Right kidney (tissue), 1 donor: ENCODE measurements around the gene YBX3.

Source experiments
- DNase-seq: peaks from one replicate; pipeline ENCODE4 v3.0.0-alpha.2; 2016

The YBX3 gene

DNA sequence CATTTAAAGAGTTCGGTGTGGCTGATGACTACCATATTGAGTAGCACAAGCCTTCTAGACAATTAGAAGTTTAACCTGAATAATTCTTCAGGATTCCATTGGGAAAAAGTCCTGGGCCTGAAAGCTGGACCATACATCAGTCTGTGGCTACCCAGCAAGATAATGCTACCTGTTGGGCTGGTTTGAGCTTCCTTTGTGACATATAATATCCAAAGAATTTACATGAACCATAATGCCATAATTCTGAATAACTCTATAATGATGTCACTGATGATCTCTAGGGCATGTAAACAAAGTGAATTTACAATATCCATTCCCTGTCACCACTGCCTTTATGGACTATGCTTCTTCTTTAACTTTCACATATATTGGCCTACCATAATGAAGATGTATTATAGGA is 3.8 kb upstream of the YBX3 start:
- no peak for DNase-seq

DNA sequence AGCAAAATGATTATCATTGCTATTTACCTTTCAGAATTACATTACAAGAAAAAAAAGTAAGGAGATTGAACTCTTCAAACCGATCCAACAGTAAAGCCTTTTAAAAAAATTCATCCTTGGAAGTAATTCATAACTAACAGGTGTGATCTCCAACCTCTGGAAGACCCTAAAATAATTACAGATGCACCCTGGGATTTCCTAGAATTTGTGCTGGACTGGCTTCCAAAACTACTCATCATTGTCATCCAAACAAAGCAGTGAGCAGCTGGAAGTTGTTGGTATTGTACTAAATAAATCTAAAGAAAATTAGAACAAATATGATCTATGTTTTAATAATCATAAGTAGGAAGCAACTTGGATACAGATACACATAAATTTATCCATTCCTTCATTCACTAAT is 1.9 kb upstream of the YBX3 start:
- DNase-seq: no peak

DNA sequence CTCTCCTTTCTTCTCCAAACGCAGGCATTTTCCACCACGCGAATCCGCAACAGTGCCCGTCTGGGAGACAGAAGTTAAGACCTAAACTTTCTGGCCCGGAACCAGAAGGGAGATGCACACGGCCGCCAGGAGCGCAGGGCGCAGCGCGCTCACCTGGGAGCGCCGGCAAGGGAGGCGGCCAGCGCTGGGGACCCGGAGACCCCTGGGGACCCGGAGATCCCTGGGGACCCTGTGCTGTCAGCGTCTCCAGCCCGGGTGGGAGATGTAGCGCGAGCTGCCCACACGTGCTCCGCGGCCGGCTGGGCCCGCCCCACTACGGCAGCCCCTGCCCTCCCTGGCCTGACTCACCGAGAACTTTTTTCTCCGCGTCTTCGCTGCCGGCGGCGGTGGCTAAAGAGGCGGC is 620 bp downstream of the YBX3 start:
- DNase-seq: no peak

DNA sequence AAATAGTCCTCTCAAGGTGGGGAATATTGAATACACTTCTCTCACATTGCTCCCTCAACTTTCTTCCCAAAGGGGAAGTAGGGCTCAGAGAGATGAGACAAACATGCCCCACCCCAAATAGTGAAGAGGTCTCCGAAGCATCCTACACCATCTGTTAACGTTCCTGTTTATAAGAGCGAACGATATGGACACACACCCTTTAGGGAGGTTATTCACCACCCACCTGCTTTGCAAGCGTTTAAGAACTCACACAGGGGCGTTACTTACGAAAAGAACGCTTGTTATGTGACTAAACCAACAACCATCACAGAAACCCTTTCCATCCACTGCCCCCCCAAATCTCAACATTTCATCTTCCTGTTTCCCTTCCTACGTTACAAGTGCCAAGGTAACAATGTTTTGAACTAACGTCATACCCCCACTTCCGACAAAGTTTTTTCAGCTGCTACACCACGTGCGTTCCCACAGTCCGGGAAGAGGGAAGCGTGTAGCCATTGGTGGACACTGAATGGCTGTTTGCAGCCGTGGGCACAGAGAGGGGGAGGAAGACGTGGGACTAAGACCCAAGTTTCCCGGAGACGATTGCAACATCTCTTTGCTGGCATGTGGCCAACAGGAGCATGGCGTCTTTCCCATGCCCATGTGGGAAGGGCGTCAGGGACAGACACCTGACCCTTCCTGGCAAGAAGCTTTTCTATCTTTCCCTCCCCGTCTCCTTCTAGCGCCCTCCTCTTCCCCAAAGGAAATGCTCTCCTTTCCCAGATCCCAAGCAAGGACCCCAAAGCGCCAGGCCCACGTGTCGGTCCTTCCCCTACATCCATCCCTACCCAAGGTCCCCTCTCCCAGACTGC is 1.2 kb downstream of the YBX3 start:
- peak; percentile 86 for DNase-seq

DNA sequence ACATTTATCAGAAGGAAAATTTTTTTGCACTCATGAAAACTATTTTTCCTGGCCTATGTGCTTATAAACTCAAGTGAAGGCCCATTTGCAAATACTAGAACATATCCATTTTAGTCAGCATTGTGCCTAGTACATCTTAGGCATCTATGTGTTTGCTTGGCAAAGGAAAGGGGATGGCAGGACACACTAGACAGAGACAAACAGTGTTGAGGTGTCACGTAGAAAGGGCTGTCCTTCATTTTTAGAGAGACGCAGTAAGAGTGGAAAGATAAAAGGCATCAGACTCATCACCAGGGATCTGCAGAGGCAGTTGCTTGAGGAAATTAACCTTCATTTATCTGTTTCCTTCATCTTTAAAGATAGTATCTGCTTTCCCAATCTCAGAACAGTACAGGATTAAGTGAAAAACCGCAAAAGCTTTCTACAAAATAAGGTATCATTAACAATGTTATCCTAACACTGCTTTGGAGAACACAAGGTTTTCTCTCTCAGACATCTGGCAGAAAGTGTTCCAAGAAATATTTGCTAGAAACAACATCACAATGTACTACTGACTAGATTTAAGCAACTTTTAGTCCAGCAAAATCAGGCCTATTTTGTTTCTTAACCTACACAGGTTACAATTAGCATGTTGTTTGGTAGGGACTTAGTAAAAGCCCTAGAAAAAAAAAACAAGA is 2.0 kb downstream of the YBX3 start:
- no peak for DNase-seq

DNA sequence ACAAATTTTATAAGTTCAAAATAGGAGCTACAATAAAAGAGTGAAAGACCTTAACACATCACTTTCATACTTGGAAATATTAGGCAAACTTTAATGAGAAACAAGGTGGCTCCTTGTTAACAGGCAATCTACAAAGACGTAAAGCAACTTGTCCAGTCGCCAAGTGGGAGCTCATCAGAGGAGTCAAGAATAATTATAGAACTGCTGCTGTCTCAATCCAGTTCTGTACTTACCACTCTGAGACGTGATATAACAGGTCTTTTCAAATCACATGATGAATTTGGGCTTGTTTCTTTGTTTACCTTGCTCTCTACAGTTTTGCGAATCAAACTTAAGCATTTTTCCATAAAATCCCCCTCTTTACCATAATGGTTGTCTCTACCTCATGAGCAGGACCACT is 3.6 kb downstream of the YBX3 start:
- no peak for DNase-seq

DNA sequence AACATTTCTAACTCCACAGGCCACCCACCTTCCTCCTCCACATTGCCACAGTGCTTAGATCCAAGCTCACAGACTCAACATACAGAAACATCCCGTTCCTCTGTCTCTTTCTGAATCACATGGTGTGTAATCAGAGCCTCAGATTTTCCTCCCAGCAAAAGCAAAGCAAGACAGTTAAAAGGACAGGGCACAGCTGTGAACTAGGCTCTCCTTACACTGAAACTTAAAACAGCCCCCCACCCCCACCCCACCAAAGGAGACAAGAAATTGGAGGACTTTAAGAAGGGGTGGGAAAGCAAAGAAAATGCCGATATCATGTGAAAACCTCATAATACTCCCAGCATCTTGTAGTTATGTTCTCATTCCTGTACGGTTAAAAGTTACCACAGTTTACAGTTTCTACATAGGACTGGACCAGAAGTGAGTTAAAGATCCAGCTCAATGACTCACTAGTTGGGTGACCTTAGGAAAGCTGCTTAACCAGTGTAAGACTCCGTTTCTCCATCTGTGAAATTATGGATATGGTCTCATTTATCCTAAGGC is 4.8 kb downstream of the YBX3 start:
- DNase-seq: peak; percentile 37

DNA sequence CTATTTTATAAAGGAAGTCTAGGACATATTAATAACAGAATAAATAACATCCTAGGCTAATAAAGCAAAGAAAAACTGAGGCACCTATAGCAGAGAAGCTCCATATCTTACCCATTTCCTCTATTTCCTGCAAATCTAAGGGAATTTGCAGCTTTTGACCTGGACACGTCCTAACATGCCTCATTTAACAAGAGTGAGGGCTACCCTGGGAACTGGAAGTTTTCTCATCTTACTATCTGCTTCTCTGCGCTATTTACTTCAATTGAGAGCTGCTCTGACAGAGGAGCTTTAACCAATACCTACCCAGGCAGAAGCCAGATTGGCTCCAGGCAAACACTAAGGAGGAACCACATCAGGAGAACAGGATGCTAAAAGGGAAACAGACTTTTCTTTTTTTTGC is 5.7 kb downstream of the YBX3 start:
- DNase-seq: no peak

DNA sequence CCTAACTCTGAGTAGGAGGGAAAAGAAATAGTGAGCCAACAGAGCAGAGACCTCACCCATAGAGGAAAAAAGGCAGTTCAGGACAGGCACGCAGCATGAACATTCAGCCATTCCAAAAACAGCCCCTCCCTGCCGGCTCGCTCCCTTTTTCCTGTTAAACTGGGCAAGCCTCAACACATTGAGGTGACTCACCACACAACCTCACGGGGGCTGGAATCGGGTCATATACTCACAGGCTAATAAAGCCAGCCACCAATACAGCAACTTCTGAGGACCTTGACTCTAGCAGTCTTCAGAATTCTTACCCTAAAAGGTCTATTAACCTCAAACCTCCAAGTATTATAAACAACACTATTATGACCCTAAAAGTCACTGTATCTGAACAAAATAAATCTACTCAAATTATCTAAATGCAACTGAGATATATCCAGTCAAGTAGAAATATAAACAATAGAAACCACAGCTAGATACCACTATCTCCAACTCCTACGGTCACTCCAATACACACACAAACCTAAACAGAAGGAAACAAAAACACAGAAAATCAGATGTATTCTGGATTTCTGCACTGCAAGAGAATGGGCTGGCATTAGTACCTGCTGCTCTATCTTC is 6.3 kb downstream of the YBX3 start:
- peak; percentile 15 for DNase-seq

DNA sequence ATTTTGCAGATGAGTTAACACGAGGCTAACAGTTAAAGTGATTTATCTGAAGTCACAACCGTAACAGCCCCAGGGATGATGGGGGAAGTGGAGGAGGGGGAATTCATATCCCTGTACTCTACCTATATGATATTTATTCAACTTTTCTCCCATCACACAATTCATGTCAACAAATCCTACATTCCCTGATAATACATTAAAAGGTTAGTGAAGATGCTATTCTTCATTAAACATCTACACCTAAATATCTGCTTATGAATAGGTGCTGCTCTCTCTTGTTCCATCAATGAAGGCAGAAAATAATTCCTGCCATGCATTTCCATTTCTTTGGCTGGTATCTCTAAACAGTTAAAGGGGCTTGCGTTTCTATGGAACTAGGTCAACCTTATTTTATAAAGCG is 6.8 kb downstream of the YBX3 start:
- no peak for DNase-seq

DNA sequence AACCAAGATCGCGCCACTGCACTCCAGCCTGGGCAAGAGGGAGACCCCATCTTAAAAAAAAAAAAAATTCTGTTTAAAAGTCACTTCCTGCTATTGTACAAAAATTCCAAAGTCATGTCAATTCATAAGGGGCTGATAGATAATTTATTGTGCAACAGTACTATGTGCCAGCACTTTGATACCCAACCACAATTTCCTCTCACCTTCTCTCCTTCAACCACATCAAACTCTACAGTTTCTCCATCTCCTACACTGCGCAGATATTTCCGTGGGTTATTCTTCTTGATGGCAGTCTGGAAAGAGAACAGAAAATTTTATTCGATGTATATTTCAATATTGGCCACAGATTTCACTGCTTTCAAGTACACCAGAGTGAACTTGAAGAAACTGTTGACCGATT is 7.6 kb downstream of the YBX3 start:
- DNase-seq: no peak

DNA sequence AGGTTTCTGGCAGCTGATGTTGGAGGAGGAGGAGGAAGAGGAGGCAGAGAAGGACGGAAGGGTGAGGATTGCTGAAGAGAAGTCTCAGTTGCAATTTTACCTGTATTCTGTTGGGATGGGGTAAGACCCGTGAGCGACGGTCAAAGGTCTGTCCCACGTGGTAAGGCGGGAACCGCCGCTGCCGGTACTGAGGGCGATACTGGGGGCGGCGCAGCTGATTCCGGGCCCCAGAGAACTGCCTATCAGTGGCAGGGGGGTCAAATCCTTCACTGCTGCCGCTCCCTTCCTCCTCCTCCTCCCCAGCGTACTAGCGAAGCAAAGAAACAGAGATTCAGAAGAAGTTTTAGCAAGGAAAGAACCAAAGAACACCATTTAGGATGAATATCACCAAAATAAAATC is 13.3 kb downstream of the YBX3 start:
- DNase-seq: no peak

DNA sequence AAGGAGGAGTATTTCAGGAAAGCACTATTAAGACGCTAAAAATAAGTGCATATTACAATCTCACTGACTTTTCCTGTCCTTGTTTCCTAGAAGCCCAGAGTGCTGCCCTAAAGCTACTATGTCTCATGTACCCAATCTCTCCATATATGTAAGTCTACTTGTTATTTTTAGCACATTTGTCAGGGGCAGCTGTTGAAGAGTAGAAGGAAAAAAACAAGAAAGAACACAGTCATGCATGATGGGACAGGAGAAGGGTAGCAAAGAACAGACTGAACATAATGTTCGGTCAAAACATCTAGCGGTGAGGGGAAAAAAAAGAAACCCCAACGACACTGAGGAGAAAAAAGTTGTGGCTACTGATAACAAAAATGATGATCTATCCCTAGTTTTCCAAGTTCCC is 14.3 kb downstream of the YBX3 start:
- no peak for DNase-seq

DNA sequence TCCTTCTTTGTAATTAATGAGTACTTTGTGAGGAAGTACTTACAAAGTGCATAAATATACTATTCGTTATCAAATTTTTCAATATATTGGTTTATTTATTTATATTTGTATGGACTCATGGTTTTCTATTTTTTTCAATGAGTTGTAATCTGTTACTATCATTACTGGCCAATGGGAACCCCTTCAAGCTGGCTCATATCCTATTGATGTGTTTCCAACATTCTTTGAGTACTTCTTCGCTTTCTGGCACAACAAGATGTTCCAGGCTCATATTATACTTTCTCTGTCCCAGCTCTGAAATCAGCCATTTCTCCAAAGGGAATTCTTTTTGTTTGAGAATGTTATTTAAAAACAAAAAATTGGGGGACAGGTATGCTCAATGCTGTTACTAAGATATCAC is 17.5 kb downstream of the YBX3 start:
- no peak for DNase-seq

DNA sequence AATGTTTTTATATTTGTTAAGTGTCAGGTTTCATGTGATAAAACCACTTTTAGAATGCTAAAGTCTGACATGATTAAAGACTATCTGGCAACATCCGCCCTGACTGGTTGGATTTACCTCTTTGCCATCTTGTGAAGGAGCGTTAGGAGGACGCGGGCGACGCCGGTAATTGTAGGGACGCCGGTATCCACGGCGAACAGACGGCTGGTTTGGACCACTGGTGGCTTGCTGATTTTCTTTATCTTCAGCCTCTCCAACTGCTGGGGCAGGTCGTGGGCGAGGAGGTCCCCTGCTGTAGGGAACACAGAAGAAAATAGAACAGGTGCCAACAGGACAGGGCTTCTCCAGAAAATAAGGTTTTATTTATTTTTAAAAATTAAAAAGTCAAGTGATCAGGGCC is 21.3 kb downstream of the YBX3 start:
- DNase-seq: no peak

DNA sequence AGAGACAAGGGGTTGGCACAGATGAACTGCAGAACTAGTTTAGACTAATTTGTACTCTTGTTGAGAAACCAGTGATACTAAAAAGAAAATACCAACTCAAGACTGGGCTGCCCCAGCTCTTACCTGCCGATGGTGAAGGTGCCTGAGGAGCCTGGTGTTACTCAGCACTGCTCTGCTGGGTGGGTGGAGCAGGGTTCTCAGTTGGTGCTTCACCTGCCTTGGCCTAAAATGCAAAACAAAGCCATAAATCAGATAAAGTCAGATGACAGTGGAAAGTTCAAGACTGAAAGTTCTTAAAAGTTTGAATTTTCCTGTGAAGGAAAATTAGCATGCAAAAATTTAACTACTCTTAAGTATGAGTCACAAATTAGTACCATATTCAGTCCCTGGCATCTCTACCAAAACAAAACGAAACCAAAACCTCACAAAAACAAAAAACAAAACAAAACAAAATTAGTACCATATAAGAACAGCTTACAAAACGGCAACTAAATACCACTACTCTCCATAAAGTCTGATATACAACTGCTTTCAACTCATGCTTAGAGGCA is 21.9 kb downstream of the YBX3 start:
- DNase-seq: no peak

DNA sequence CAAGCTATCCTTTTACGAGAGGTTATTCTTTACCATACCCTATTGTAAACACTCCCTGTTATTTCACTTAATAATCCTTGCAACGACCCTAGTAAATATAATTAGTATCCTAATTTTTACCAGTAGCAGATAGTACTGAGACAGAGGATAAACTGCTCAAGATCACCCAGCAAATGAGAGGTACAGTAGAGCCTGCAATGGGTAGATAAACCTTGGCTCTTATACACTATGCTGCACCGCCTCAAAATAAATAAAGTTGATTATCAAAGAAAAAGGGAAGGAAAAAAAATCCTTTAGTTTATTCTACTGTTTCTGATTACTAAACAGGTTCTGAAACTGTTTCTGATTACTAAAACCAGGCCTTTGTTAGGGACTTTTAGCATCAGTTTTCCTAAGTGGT is 22.5 kb downstream of the YBX3 start:
- DNase-seq: no peak

DNA sequence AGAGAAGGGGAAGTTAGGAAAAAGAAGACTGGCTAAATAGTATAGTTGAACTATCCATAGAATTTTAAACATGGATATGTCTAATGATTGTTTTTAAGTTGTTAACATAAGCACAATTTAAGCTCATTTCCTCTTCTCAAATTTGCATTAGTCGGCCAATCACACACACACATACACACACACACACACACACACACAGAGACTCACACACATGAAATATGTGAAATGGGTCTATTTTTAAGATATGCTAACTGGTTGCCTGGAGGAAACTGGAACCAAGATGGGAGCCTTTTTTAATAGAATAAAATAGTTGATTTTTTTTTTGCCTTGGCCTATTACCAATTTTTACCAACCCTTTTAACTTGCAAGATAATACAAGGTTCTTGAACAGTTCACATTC is 25.3 kb downstream of the YBX3 start:
- DNase-seq: no peak

DNA sequence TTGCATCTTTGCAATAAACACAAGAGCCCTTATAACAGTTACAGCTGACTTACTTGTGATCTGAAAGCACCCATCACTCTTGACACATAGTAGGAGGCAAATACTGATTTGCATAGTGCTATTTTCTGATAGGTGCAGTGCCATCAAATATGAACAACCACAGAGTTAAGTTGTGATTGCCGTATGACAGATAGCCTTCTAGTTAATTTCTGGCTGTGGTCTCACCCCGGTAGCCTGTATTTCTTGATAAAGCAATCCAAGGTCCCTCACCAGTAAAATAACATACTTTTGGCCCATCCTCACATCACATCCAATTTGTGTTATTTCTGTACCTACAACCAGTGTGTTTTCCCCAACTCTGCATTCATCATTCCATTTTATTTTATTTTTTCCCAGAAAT is 26.0 kb downstream of the YBX3 start:
- no peak for DNase-seq

DNA sequence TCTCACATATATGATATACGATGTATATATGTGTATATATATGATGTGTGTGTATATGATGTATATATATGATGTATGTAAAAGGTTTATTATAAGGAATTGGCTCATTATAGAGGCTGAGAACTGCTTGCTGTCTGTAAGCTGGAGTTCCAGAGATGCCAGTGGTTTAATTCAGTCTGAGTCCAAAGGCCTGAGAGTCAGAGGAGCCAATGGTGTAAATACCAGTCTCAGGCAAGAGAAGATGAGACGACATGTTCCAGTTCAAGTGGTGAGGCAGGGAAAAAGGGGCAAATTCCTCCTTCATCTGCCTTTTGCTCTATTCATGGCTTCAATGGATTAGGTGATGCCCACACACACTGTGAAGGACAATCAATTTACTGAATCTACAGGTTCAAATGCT is 32.2 kb downstream of the YBX3 start:
- no peak for DNase-seq

DNA sequence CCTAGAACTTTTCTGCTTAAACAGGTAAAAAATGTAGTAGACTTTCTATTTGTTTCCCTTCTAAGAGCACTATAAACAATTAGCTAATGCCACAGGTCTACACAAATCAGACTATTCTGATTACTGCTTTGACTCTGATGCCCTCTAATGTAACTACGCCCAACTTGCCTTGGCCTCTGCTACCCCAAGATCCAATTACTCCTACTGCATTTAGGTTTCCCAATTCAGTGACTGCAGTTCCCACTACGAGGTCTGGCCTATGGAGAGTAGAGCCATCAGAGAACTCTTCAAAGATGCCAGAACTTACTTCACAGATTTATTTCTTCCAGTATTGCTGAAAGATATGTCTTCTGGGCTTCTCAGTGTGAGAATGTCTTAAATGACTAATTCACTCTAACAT is 34.0 kb downstream of the YBX3 start:
- no peak for DNase-seq

DNA sequence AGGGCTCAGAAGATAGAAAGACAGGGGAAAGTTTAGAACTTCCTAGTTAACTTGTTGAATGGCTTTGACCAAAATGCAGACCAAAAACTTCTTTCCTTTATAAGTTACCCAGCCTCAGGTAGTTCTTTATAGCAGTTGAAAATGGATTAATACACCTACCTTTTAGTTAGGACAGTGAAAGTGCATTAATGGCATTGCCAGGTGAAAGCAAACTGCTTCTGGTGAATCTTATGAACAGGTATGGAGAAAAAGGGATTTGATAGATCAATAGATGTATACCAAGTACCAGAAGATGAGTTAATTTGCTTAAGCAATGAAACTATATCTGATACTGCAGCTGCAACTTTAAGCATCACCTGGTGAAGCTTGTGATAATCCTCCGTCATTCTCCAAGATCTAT is 35.1 kb downstream of the YBX3 start:
- DNase-seq: no peak
